GM19467 (cell line): Measurements from ENCODE around the gene DUSP23.

Source experiments
- ATAC-seq: cut with Tn5 transposase; IDR thresholded peaks from one replicate; pipeline ENCODE4 v1.9.1; 2021; ENCODE audit warnings: mild to moderate bottlenecking, moderate library complexity; ENCODE audit not compliant: unreplicated experiment

DUSP23 gene

GRCh38 chr1:159783724-159784123 lies 3.0 kb downstream of the DUSP23 start:
- no peak for ATAC-seq

- ATAC-seq: no peak
These were observed 5.7 kb downstream of the DUSP23 start for GRCh38 chr1:159786465-159786864.

GRCh38 chr1:159786966-159787365 lies 6.2 kb downstream of the DUSP23 start:
- ATAC-seq: no peak

- no peak for ATAC-seq
These were observed 9.6 kb downstream of the DUSP23 start for GRCh38 chr1:159790237-159790917.

- ATAC-seq: no peak
These were observed 10.3 kb downstream of the DUSP23 start for GRCh38 chr1:159791031-159791430.

- no peak for ATAC-seq
These were observed 10.7 kb downstream of the DUSP23 start for GRCh38 chr1:159791461-159791860.

- ATAC-seq: no peak
These were observed 14.8 kb downstream of the DUSP23 start for GRCh38 chr1:159795534-159795933.

GRCh38 chr1:159798893-159799292 lies 18.1 kb downstream of the DUSP23 start:
- ATAC-seq: no peak

GRCh38 chr1:159799446-159799985 lies 18.8 kb downstream of the DUSP23 start:
- no peak for ATAC-seq

- ATAC-seq: peak; percentile 79
These were observed 19.6 kb downstream of the DUSP23 start for GRCh38 chr1:159800177-159800930.

- no peak for ATAC-seq
These were observed 21.3 kb downstream of the DUSP23 start, which contains the start of gene FCRL6 for GRCh38 chr1:159802111-159802510. Gene FCRL6 (plus strand): TSS chr1:159802360. CDS start chr1:159802425, 65 bp downstream.

- ATAC-seq: no peak
These were observed 23.4 kb downstream of the DUSP23 start for GRCh38 chr1:159803956-159804689.

GRCh38 chr1:159804924-159805323 lies 24.2 kb downstream of the DUSP23 start:
- no peak for ATAC-seq

- ATAC-seq: no peak
These were observed 35.2 kb downstream of the DUSP23 start for GRCh38 chr1:159815926-159816325.

- no peak for ATAC-seq
These were observed 36.7 kb downstream of the DUSP23 start for GRCh38 chr1:159817276-159818041.

- ATAC-seq: no peak
These were observed 40.6 kb downstream of the DUSP23 start for GRCh38 chr1:159821171-159821867.

- ATAC-seq: no peak
These were observed 42.6 kb downstream of the DUSP23 start for GRCh38 chr1:159823406-159823805.

- no peak for ATAC-seq
These were observed 44.8 kb downstream of the DUSP23 start for GRCh38 chr1:159825564-159825963.

GRCh38 chr1:159826441-159827101 lies 45.8 kb downstream of the DUSP23 start, which contains the start of gene SLAMF8:
Gene SLAMF8 (plus strand): TSS chr1:159826873. CDS start chr1:159826899, 26 bp downstream.
- ATAC-seq: no peak
